ENCODE results near the gene CFAP99. TPM values are rescaled to one million over a fixed set of nuclear protein-coding genes. Genes with fewer than 3 reads are reported as not detected.

The CFAP99 gene
- polyA plus RNA-seq, 3 donors = 0.15 to 0.27 TPM; not detected in 1

- H3K4me3 Mint-ChIP-seq = no peak overlapping the region
- H3K9me3 ChIP-seq (replicated peaks in 1 of 2; ENCODE audit: control insufficient read depth in 1 of 2, insufficient read depth in 1 of 2, low read length in 2 of 2) = no peaks in the 10 kb centered on the region
- no peaks in the 10 kb centered on the region for H3K79me2 ChIP-seq (ENCODE audit: insufficient read depth, low read length)
- H3K4me1 ChIP-seq (ENCODE audit: control insufficient read depth in 1 of 2, insufficient read depth in 2 of 2, low read length in 2 of 2) = peaks cover 5 to 21% of the 10 kb centered on the region in 2 donors
- no peak overlapping the region for H3K27ac ChIP-seq (ENCODE audit: low read depth in 1 of 2, low read length in 2 of 2)
- TF ChIP-seq, protein P1, sequence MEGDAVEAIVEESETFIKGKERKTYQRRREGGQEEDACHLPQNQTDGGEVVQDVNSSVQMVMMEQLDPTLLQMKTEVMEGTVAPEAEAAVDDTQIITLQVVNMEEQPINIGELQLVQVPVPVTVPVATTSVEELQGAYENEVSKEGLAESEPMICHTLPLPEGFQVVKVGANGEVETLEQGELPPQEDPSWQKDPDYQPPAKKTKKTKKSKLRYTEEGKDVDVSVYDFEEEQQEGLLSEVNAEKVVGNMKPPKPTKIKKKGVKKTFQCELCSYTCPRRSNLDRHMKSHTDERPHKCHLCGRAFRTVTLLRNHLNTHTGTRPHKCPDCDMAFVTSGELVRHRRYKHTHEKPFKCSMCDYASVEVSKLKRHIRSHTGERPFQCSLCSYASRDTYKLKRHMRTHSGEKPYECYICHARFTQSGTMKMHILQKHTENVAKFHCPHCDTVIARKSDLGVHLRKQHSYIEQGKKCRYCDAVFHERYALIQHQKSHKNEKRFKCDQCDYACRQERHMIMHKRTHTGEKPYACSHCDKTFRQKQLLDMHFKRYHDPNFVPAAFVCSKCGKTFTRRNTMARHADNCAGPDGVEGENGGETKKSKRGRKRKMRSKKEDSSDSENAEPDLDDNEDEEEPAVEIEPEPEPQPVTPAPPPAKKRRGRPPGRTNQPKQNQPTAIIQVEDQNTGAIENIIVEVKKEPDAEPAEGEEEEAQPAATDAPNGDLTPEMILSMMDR (IDR thresholded peaks at IDR 0.05) = no peak
- peaks cover 18% of the 10 kb centered on the region for H4K20me1 ChIP-seq (ENCODE audit: insufficient read depth, low read length)
- peaks cover 0 to 2% of the 10 kb centered on the region in 2 donors for H3K36me3 Mint-ChIP-seq
- H3K36me3 ChIP-seq (replicated peaks in 1 of 2; ENCODE audit: control insufficient read depth in 1 of 2, insufficient read depth in 2 of 2, low read length in 2 of 2) = no peaks in the 10 kb centered on the region
- WGBS (ENCODE audit: insufficient coverage) = 93% methylated on average over 12 of the region's 15 CpGs
- no peak overlapping the region for H3K4me3 ChIP-seq (replicated peaks in 1 of 3; ENCODE audit: low read depth in 2 of 3, low read length in 3 of 3)
- H3K9ac ChIP-seq (ENCODE audit: insufficient read depth, low read length, poor library complexity, severe bottlenecking) = no peak overlapping the region
- H3K27me3 ChIP-seq (ENCODE audit: control insufficient read depth in 2 of 2, insufficient read depth in 2 of 2, low read length in 2 of 2) = peaks cover 0 to 20% of the 10 kb centered on the region in 2 donors
- DNase-seq = no peak
- H3K4me1 Mint-ChIP-seq = peaks cover 27% of the 10 kb centered on the region
- no peak overlapping the region for H3K4me2 ChIP-seq (replicated peaks; ENCODE audit: extremely low read depth, low read length, poor library complexity, severe bottlenecking)
- H3K27ac Mint-ChIP-seq = no peak overlapping the region
- intact Hi-C loops (cut with micrococcal nuclease) = no loop called here
- H3K27me3 Mint-ChIP-seq (ENCODE audit: low read depth in 3 of 3) = peaks cover 20 to 34% (median 26%) of the 10 kb centered on the region in 3 donors
- no peak overlapping the region for H2AFZ ChIP-seq (ENCODE audit: insufficient read depth, low read depth, low read length, poor library complexity, severe bottlenecking)
- H3K9me3 Mint-ChIP-seq = peaks cover 0 to 3% (median 0%) of the 10 kb centered on the region in 7 donors
Measured at GRCh38 chr4:2400841-2401609, 17.7 kb upstream of the CFAP99 start.

GRCh38 chr4:2401610-2401983, 17.2 kb upstream of the CFAP99 start:
- no peaks in the 10 kb centered on the region for H3K79me2 ChIP-seq (ENCODE audit: insufficient read depth, low read length)
- peak overlapping the region; percentile 15 for H3K9ac ChIP-seq (ENCODE audit: insufficient read depth, low read length, poor library complexity, severe bottlenecking)
- H3K36me3 ChIP-seq (replicated peaks in 1 of 2; ENCODE audit: control insufficient read depth in 1 of 2, insufficient read depth in 2 of 2, low read length in 2 of 2) = no peaks in the 10 kb centered on the region
- H4K20me1 ChIP-seq (ENCODE audit: insufficient read depth, low read length) = peaks cover 18% of the 10 kb centered on the region
- Mint-ChIP-seq H3K27me3 (ENCODE audit: low read depth in 3 of 3) (peaks cover 20 to 34% (median 26%) of the 10 kb centered on the region in 3 donors), H3K4me1 (peaks cover 27% of the 10 kb centered on the region), H3K9me3 (peaks cover 0 to 3% (median 0%) of the 10 kb centered on the region in 7 donors), H3K27ac (no peak overlapping the region), H3K36me3 (peaks cover 0 to 2% of the 10 kb centered on the region in 2 donors), H3K4me3 (peak overlapping the region; percentile 77 to 92)
- peaks cover 0 to 20% of the 10 kb centered on the region in 2 donors for H3K27me3 ChIP-seq (ENCODE audit: control insufficient read depth in 2 of 2, insufficient read depth in 2 of 2, low read length in 2 of 2)
- H3K4me1 ChIP-seq (ENCODE audit: control insufficient read depth in 1 of 2, insufficient read depth in 2 of 2, low read length in 2 of 2) = peaks cover 5 to 21% of the 10 kb centered on the region in 2 donors
- TF ChIP-seq, protein P1 (IDR thresholded peaks at IDR 0.05) = no peak
- 64% methylated on average over 15 of the region's 15 CpGs for WGBS (ENCODE audit: insufficient coverage)
- peak overlapping the region; percentile 53 for H3K4me2 ChIP-seq (replicated peaks; ENCODE audit: extremely low read depth, low read length, poor library complexity, severe bottlenecking)
- peak overlapping the region in 1 of 3 experiments; percentile 52 for H3K4me3 ChIP-seq (replicated peaks in 1 of 3; ENCODE audit: low read depth in 2 of 3, low read length in 3 of 3)
- H3K9me3 ChIP-seq (replicated peaks in 1 of 2; ENCODE audit: control insufficient read depth in 1 of 2, insufficient read depth in 1 of 2, low read length in 2 of 2) = no peaks in the 10 kb centered on the region
- DNase-seq = no peak
- intact Hi-C loops (cut with micrococcal nuclease) = no loop called here
- H3K27ac ChIP-seq (ENCODE audit: low read depth in 1 of 2, low read length in 2 of 2) = no peak overlapping the region
- no peak overlapping the region for H2AFZ ChIP-seq (ENCODE audit: insufficient read depth, low read depth, low read length, poor library complexity, severe bottlenecking)
